Mesenchymal stem cell (in vitro differentiated cells and primary cell): Measurements from ENCODE around the gene GDPD4.
A peak's percentile ranks its signal among the peaks of the same experiment; 100 is the strongest.

ENCODE experiments used
- DNase-seq: peaks from one replicate; pipeline ENCODE4 v3.0.0-alpha.2; 2013
- H2AFZ ChIP-seq: one replicate; pipeline ENCODE4 v1.6.1; 2013; ENCODE audit warnings: low read depth, mild to moderate bottlenecking, control low read depth, inconsistent platforms, low read length, moderate library complexity
- H2AK5ac ChIP-seq: 2 replicates; pipeline ENCODE4 v1.6.1; 2013; ENCODE audit warnings: low read length, moderate library complexity, mild to moderate bottlenecking, inconsistent platforms; ENCODE audit not compliant: severe bottlenecking
- H2BK120ac ChIP-seq: one replicate; pipeline ENCODE4 v1.6.1; 2013; ENCODE audit warnings: low read depth, mild to moderate bottlenecking, inconsistent platforms, low read length, moderate library complexity
- H2BK12ac ChIP-seq, 2 experiments: one replicate each; pipeline ENCODE4 v1.6.1; 2013; ENCODE audit warnings: inconsistent platforms in 2 of 2, low read length in 2 of 2, mild to moderate bottlenecking in 2 of 2, moderate library complexity in 2 of 2, control low read depth in 1 of 2
- H2BK15ac ChIP-seq: one replicate; pipeline ENCODE4 v1.6.1; 2013; ENCODE audit warnings: mild to moderate bottlenecking, low read depth, inconsistent platforms; ENCODE audit not compliant: poor library complexity, severe bottlenecking
- H2BK5ac ChIP-seq: 2 replicates; pipeline ENCODE4 v1.6.1; 2013; ENCODE audit warnings: low read depth, mild to moderate bottlenecking, low read length, control low read depth, inconsistent platforms; ENCODE audit not compliant: poor library complexity, severe bottlenecking
- H3K14ac ChIP-seq, 2 experiments: one replicate each; pipeline ENCODE4 v1.6.1; 2013; ENCODE audit warnings: inconsistent platforms in 2 of 2, low read length in 2 of 2, control low read depth in 1 of 2, mild to moderate bottlenecking in 1 of 2, moderate library complexity in 1 of 2
- H3K18ac ChIP-seq, 2 experiments: one replicate each; pipeline ENCODE4 v1.6.1; 2013; ENCODE audit warnings: inconsistent platforms in 2 of 2, low read length in 2 of 2, control low read depth in 1 of 2, low read depth in 1 of 2, mild to moderate bottlenecking in 1 of 2
- H3K23ac ChIP-seq, 2 experiments: one replicate each; pipeline ENCODE4 v1.6.1; 2013; ENCODE audit warnings: inconsistent platforms in 2 of 2, low read length in 2 of 2, mild to moderate bottlenecking in 2 of 2, moderate library complexity in 2 of 2, control low read depth in 1 of 2
- H3K27ac ChIP-seq: 2 replicates; pipeline ENCODE4 v1.5.1; 2013; ENCODE audit warnings: mild to moderate bottlenecking, moderate library complexity, low read length, control low read depth, inconsistent platforms; ENCODE audit not compliant: poor library complexity, severe bottlenecking
- H3K27me3 ChIP-seq, 2 experiments: 2 replicates each; pipeline versions ENCODE4 v1.6.1 to v1.7.0; 2013; ENCODE audit warnings: low read length in 2 of 2, mild to moderate bottlenecking in 2 of 2, moderate library complexity in 2 of 2, control low read depth in 1 of 2, inconsistent platforms in 1 of 2; ENCODE audit not compliant: control insufficient read depth in 1 of 2, insufficient read depth in 1 of 2
- H3K36me3 ChIP-seq, 2 experiments: 2 replicates each; pipeline versions ENCODE4 v1.6.1 to v1.7.0; 2013; ENCODE audit warnings: low read length in 2 of 2, control low read depth in 1 of 2, inconsistent platforms in 1 of 2, low read depth in 1 of 2, mild to moderate bottlenecking in 1 of 2; ENCODE audit not compliant: insufficient read depth in 2 of 2, control insufficient read depth in 1 of 2
- H3K4ac ChIP-seq, 2 experiments: one replicate each; pipeline ENCODE4 v1.6.1; 2013; ENCODE audit warnings: inconsistent platforms in 2 of 2, low read length in 2 of 2, mild to moderate bottlenecking in 2 of 2, moderate library complexity in 2 of 2, control low read depth in 1 of 2, low read depth in 1 of 2
- H3K4me1 ChIP-seq: 2 replicates; pipeline ENCODE4 v1.6.1; 2013; ENCODE audit warnings: low read depth, low read length, control low read depth; ENCODE audit not compliant: control insufficient read depth, insufficient read depth
- H3K4me2 ChIP-seq: 2 replicates; pipeline ENCODE4 v1.6.1; 2013; ENCODE audit warnings: low read length, mild to moderate bottlenecking, inconsistent platforms; ENCODE audit not compliant: poor library complexity, severe bottlenecking
- H3K4me3 ChIP-seq, 2 experiments: 2 replicates each; pipeline versions ENCODE4 v1.5.1 to v1.7.0; 2013; ENCODE audit warnings: low read length in 2 of 2, mild to moderate bottlenecking in 2 of 2, control low read depth in 1 of 2, low read depth in 1 of 2; ENCODE audit not compliant: insufficient read depth in 1 of 2
- H3K79me1 ChIP-seq: replicated peaks from 2 replicates; pipeline ENCODE4 v1.6.1; 2013; ENCODE audit warnings: mild to moderate bottlenecking, control low read depth, low read length, inconsistent platforms; ENCODE audit not compliant: poor library complexity, severe bottlenecking
- H3K9ac ChIP-seq: 2 replicates; pipeline ENCODE4 v1.7.0; 2013; ENCODE audit warnings: mild to moderate bottlenecking, low read length, moderate library complexity
- H3K9me3 ChIP-seq: 2 replicates; pipeline ENCODE4 v1.7.0; 2013; ENCODE audit warnings: mild to moderate bottlenecking, low read length; ENCODE audit not compliant: control insufficient read depth
- H4K8ac ChIP-seq: one replicate; pipeline ENCODE4 v1.6.1; 2013; ENCODE audit warnings: inconsistent platforms, mild to moderate bottlenecking, low read length, moderate library complexity
- H4K91ac ChIP-seq: one replicate; pipeline ENCODE4 v1.6.1; 2013; ENCODE audit warnings: mild to moderate bottlenecking, low read length, inconsistent platforms
- WGBS: methylation state at CpG from one replicate; pipeline ENCODE4 v1.1.7; 2013; ENCODE audit warnings: mixed read lengths; 5-methylcytosine and 5-hydroxymethylcytosine counted together

Gene GDPD4

GRCh38 chr11:77283101-77283500, 18.4 kb downstream of the GDPD4 start:
- Histone ChIP-seq H4K91ac (no peak overlapping the region), H3K14ac (peak overlapping the region in 1 of 2 experiments; percentile 41), H3K27ac (no peak overlapping the region), H3K4ac (no peak overlapping the region), H3K79me1 (no peaks in the 10 kb centered on the region), H3K23ac (no peak overlapping the region), H2BK12ac (no peak overlapping the region), H4K8ac (no peak overlapping the region), H3K18ac (no peak overlapping the region), H2BK120ac (no peak overlapping the region), H2AK5ac (no peak overlapping the region), H3K4me3 (no peak overlapping the region), H3K4me1 (peaks cover 3% of the 10 kb centered on the region), H3K36me3 (no peaks in the 10 kb centered on the region), H3K27me3 (no peaks in the 10 kb centered on the region), H2AFZ (no peak overlapping the region), H3K9ac (no peak overlapping the region), H2BK15ac (no peak overlapping the region), H3K9me3 (no peaks in the 10 kb centered on the region), H2BK5ac (no peak overlapping the region), H3K4me2 (no peak overlapping the region)
- WGBS = 65% methylated on average over 2 of the region's 3 CpGs
- no peak for DNase-seq

- no peaks in the 10 kb centered on the region for H3K9me3 ChIP-seq
- no peak overlapping the region for H2BK15ac ChIP-seq
- H3K4me1 ChIP-seq = no peaks in the 10 kb centered on the region
- no peak overlapping the region for H3K14ac ChIP-seq
- H2BK120ac ChIP-seq = no peak overlapping the region
- no peaks in the 10 kb centered on the region for H3K36me3 ChIP-seq
- no peak overlapping the region for H3K18ac ChIP-seq
- H3K79me1 ChIP-seq = no peaks in the 10 kb centered on the region
- H3K4me2 ChIP-seq = no peak overlapping the region
- no peaks in the 10 kb centered on the region for H3K27me3 ChIP-seq
- no peak overlapping the region for H2AK5ac ChIP-seq
- 94% methylated on average over 2 of the region's 2 CpGs for WGBS
- peak; percentile 24 for DNase-seq
- H3K4ac ChIP-seq = no peak overlapping the region
- H2AFZ ChIP-seq = no peak overlapping the region
- no peak overlapping the region for H3K27ac ChIP-seq
- no peak overlapping the region for H3K9ac ChIP-seq
- H3K23ac ChIP-seq = no peak overlapping the region
- H4K91ac ChIP-seq = no peak overlapping the region
- H3K4me3 ChIP-seq = no peak overlapping the region
- H2BK5ac ChIP-seq = no peak overlapping the region
- no peak overlapping the region for H4K8ac ChIP-seq
- H2BK12ac ChIP-seq = no peak overlapping the region
Observed at GRCh38 chr11:77278595-77279506, 22.6 kb downstream of the GDPD4 start.

GRCh38 chr11:77276271-77276670, 25.2 kb downstream of the GDPD4 start:
- no peak overlapping the region for H3K4me3 ChIP-seq
- no peaks in the 10 kb centered on the region for H3K27me3 ChIP-seq
- no peak overlapping the region for H4K8ac ChIP-seq
- no peak overlapping the region for H2AK5ac ChIP-seq
- no peaks in the 10 kb centered on the region for H3K79me1 ChIP-seq
- no peaks in the 10 kb centered on the region for H3K36me3 ChIP-seq
- WGBS = 94% methylated on average over 1 of the region's 2 CpGs
- H3K4ac ChIP-seq = no peak overlapping the region
- no peak overlapping the region for H3K4me2 ChIP-seq
- DNase-seq = no peak
- no peaks in the 10 kb centered on the region for H3K4me1 ChIP-seq
- H3K23ac ChIP-seq = no peak overlapping the region
- H2AFZ ChIP-seq = no peak overlapping the region
- no peak overlapping the region for H3K14ac ChIP-seq
- H2BK5ac ChIP-seq = no peak overlapping the region
- no peak overlapping the region for H2BK15ac ChIP-seq
- no peak overlapping the region for H2BK12ac ChIP-seq
- H4K91ac ChIP-seq = no peak overlapping the region
- H2BK120ac ChIP-seq = no peak overlapping the region
- H3K27ac ChIP-seq = no peak overlapping the region
- no peak overlapping the region for H3K18ac ChIP-seq
- no peak overlapping the region for H3K9ac ChIP-seq
- H3K9me3 ChIP-seq = no peaks in the 10 kb centered on the region

- no peak overlapping the region for H2BK5ac ChIP-seq
- no peaks in the 10 kb centered on the region for H3K27me3 ChIP-seq
- no peak overlapping the region for H3K23ac ChIP-seq
- H2BK120ac ChIP-seq = no peak overlapping the region
- H3K4ac ChIP-seq = no peak overlapping the region
- no peak overlapping the region for H2AK5ac ChIP-seq
- H3K4me3 ChIP-seq = no peak overlapping the region
- no peaks in the 10 kb centered on the region for H3K79me1 ChIP-seq
- DNase-seq = no peak
- 88% methylated on average over 3 of the region's 3 CpGs for WGBS
- H4K91ac ChIP-seq = no peak overlapping the region
- H2BK15ac ChIP-seq = no peak overlapping the region
- H3K9me3 ChIP-seq = no peaks in the 10 kb centered on the region
- no peak overlapping the region for H4K8ac ChIP-seq
- no peak overlapping the region for H3K9ac ChIP-seq
- H2BK12ac ChIP-seq = no peak overlapping the region
- no peaks in the 10 kb centered on the region for H3K36me3 ChIP-seq
- no peak overlapping the region for H3K4me2 ChIP-seq
- H3K4me1 ChIP-seq = no peaks in the 10 kb centered on the region
- H2AFZ ChIP-seq = no peak overlapping the region
- no peak overlapping the region for H3K14ac ChIP-seq
- H3K27ac ChIP-seq = no peak overlapping the region
- no peak overlapping the region for H3K18ac ChIP-seq
Observed at GRCh38 chr11:77270921-77271320, 30.6 kb downstream of the GDPD4 start.
